OCI-LY3 (cell line): ENCODE results near the gene TANGO2.

ENCODE experiments used
- EZH2phosphoT487 ChIP-seq: fragments of 200-600 bp; shearing (Covaris generic); IDR thresholded peaks from 2 replicates; pipeline ENCODE4 v1.6.1; 2018; ENCODE audit warnings: antibody characterized with exemption, mixed run types, low read depth
- TF ChIP-seq, protein P1 (sequence below): fragments of 200-600, 300-600 bp; sonication (generic); IDR thresholded peaks from 2 replicates; pipeline ENCODE4 v1.5.1; 2014; ENCODE audit warnings: antibody characterized with exemption, low read length, low read depth

DNA sequence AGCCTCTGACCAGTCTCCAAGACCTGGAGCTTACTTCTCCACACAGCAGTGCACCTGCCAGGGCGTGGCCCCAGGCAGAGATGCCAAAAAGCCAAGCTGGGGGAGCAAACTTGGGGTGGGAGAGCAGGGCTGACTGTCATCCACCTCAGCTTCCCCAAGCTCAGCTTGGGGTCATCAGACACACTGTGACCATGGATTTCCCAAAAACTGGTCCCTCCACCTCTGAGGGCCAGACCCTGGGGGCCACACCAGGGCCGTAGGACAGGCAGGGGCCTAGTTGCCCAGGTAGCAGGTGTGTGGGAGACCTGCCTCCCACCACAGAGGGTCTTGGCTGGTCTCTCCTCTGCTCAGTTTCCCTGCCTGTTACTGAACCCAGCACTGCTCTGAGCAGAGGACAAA, 34.9 kb upstream of the TANGO2 start:
- TF ChIP-seq, protein P1, sequence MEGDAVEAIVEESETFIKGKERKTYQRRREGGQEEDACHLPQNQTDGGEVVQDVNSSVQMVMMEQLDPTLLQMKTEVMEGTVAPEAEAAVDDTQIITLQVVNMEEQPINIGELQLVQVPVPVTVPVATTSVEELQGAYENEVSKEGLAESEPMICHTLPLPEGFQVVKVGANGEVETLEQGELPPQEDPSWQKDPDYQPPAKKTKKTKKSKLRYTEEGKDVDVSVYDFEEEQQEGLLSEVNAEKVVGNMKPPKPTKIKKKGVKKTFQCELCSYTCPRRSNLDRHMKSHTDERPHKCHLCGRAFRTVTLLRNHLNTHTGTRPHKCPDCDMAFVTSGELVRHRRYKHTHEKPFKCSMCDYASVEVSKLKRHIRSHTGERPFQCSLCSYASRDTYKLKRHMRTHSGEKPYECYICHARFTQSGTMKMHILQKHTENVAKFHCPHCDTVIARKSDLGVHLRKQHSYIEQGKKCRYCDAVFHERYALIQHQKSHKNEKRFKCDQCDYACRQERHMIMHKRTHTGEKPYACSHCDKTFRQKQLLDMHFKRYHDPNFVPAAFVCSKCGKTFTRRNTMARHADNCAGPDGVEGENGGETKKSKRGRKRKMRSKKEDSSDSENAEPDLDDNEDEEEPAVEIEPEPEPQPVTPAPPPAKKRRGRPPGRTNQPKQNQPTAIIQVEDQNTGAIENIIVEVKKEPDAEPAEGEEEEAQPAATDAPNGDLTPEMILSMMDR, result no peak
- TF ChIP-seq EZH2phosphoT487, result no peak
